ENCODE results near the gene DKC1. TPM values are rescaled to one million over a fixed set of nuclear protein-coding genes. Genes with fewer than 3 reads are reported as not detected.

Gene DKC1
- total RNA-seq, 2 experiments from 2014 or later: 67.7 to 138 TPM

- no peaks in the 10 kb centered on the region for H3K9me2 ChIP-seq (ENCODE audit: insufficient read depth, low read length)
- H3K27ac ChIP-seq (ENCODE audit: low read depth, low read length, poor library complexity, severe bottlenecking): no peak overlapping the region
- no peaks in the 10 kb centered on the region for H4K20me1 ChIP-seq (ENCODE audit: insufficient read depth, low read length)
- H2AFZ ChIP-seq (ENCODE audit: low read length): no peak overlapping the region
- BruUV-seq (replicated peaks): no TSS peak
- intact Hi-C loops (cut with micrococcal nuclease; ENCODE audit: unreplicated experiment): no loop called here
- POLR2A ChIA-PET: interaction anchor here (1.0 kb wide), 1 partner anchor 37 kb away, joined by 4 read pairs; the partner anchor contains the start of gene DKC1
- no peaks in the 10 kb centered on the region for H3K36me3 ChIP-seq (ENCODE audit: insufficient read depth, low read length)
- H3K4me3 ChIP-seq (ENCODE audit: low read depth, low read length, poor library complexity, severe bottlenecking): no peak overlapping the region
- DNase-seq (ENCODE audit: low spot score): no peak
- H3K79me2 ChIP-seq (ENCODE audit: insufficient read depth, low read depth, low read length): no peaks in the 10 kb centered on the region
- CTCF ChIA-PET (ENCODE audit: unreplicated experiment): no interaction called here
- H3K4me1 ChIP-seq (ENCODE audit: insufficient read depth, low read length, poor library complexity, severe bottlenecking): peaks cover 7% of the 10 kb centered on the region
- no peak overlapping the region for H3K4me2 ChIP-seq (ENCODE audit: low read length)
- H3K9me3 ChIP-seq (ENCODE audit: low read length): no peaks in the 10 kb centered on the region
- TF ChIP-seq CTCF (conservative IDR thresholded peaks at IDR 0.05; ENCODE audit: low read length): no peak
- TF ChIP-seq EZH2phosphoT487 (IDR thresholded peaks at IDR 0.05; ENCODE audit: borderline replicate concordance, low read depth, low read length): no peak
Measured at GRCh38 chrX:154799556-154800348, 37.1 kb downstream of the DKC1 start.

GRCh38 chrX:154800478-154801210, 38.0 kb downstream of the DKC1 start:
- Histone ChIP-seq H3K4me2 (ENCODE audit: low read length) (no peak overlapping the region), H3K9me2 (ENCODE audit: insufficient read depth, low read length) (no peaks in the 10 kb centered on the region), H3K4me3 (ENCODE audit: low read depth, low read length, poor library complexity, severe bottlenecking) (no peak overlapping the region), H3K4me1 (ENCODE audit: insufficient read depth, low read length, poor library complexity, severe bottlenecking) (peaks cover 12% of the 10 kb centered on the region), H3K79me2 (ENCODE audit: insufficient read depth, low read depth, low read length) (no peaks in the 10 kb centered on the region), H3K9me3 (ENCODE audit: low read length) (no peaks in the 10 kb centered on the region), H3K36me3 (ENCODE audit: insufficient read depth, low read length) (no peaks in the 10 kb centered on the region), H4K20me1 (ENCODE audit: insufficient read depth, low read length) (no peaks in the 10 kb centered on the region), H2AFZ (ENCODE audit: low read length) (no peak overlapping the region), H3K27ac (ENCODE audit: low read depth, low read length, poor library complexity, severe bottlenecking) (no peak overlapping the region)
- POLR2A ChIA-PET: no interaction called here
- intact Hi-C loops (cut with micrococcal nuclease; ENCODE audit: unreplicated experiment): no loop called here
- CTCF ChIA-PET (ENCODE audit: unreplicated experiment): no interaction called here
- no peak for DNase-seq (ENCODE audit: low spot score)
- TF ChIP-seq EZH2phosphoT487 (IDR thresholded peaks at IDR 0.05; ENCODE audit: borderline replicate concordance, low read depth, low read length): no peak
- no peak for TF ChIP-seq CTCF (conservative IDR thresholded peaks at IDR 0.05; ENCODE audit: low read length)
- BruUV-seq (replicated peaks): no TSS peak

GRCh38 chrX:154802947-154803346, 40.3 kb downstream of the DKC1 start:
- CTCF ChIA-PET (ENCODE audit: unreplicated experiment): no interaction called here

More at GRCh38 chrX:154802947-154803346, 40.3 kb downstream of the DKC1 start:
- Histone ChIP-seq H3K4me1 (ENCODE audit: insufficient read depth, low read length, poor library complexity, severe bottlenecking) (peaks cover 12% of the 10 kb centered on the region), H3K36me3 (ENCODE audit: insufficient read depth, low read length) (no peaks in the 10 kb centered on the region), H3K4me3 (ENCODE audit: low read depth, low read length, poor library complexity, severe bottlenecking) (no peak overlapping the region), H3K27ac (ENCODE audit: low read depth, low read length, poor library complexity, severe bottlenecking) (no peak overlapping the region), H3K9me3 (ENCODE audit: low read length) (no peaks in the 10 kb centered on the region), H4K20me1 (ENCODE audit: insufficient read depth, low read length) (no peaks in the 10 kb centered on the region), H3K4me2 (ENCODE audit: low read length) (no peak overlapping the region), H2AFZ (ENCODE audit: low read length) (no peak overlapping the region), H3K79me2 (ENCODE audit: insufficient read depth, low read depth, low read length) (no peaks in the 10 kb centered on the region), H3K9me2 (ENCODE audit: insufficient read depth, low read length) (no peaks in the 10 kb centered on the region)
- intact Hi-C loops (cut with micrococcal nuclease; ENCODE audit: unreplicated experiment): no loop called here
- no peak for DNase-seq (ENCODE audit: low spot score)
- POLR2A ChIA-PET: no interaction called here
- BruUV-seq (replicated peaks): no TSS peak
- no peak for TF ChIP-seq EZH2phosphoT487 (IDR thresholded peaks at IDR 0.05; ENCODE audit: borderline replicate concordance, low read depth, low read length)
- no peak for TF ChIP-seq CTCF (conservative IDR thresholded peaks at IDR 0.05; ENCODE audit: low read length)

Data from OCI-LY7 (cell line).